ENCODE measurements around the gene NEURL1B.

Gene NEURL1B

GRCh38 chr5:172596638-172597231 lies 44.3 kb upstream of the NEURL1B start (continued):
- TF ChIP-seq ZSCAN4 (tag by site-specific recombination; IDR thresholded peaks at IDR 0.05) (peak; percentile 97), ZNF837 (tag by site-specific recombination; IDR thresholded peaks at IDR 0.05) (no peak), ZNF664 (tag by site-specific recombination; IDR thresholded peaks at IDR 0.05) (no peak), ZNF423 (tag by site-specific recombination; IDR thresholded peaks at IDR 0.05) (no peak), ZSCAN16 (tag by site-specific recombination; IDR thresholded peaks at IDR 0.05) (no peak), ZFHX2 (tag by site-specific recombination; conservative IDR thresholded peaks at IDR 0.05) (peak; percentile 71), ZNF692 (tag by site-specific recombination; IDR thresholded peaks at IDR 0.05) (no peak), ZNF280D (tag by site-specific recombination; IDR thresholded peaks at IDR 0.05) (no peak), PRDM6 (tag by site-specific recombination; IDR thresholded peaks at IDR 0.05) (no peak), ZNF704 (tag by site-specific recombination; IDR thresholded peaks at IDR 0.05) (0 out of 2 replicates have a peak, but pooled peaks have one; percentile 33), GLIS1 (tag by site-specific recombination; IDR thresholded peaks at IDR 0.05) (no peak), ZNF624 (tag by site-specific recombination; IDR thresholded peaks at IDR 0.05) (no peak), ZNF175 (tag by site-specific recombination; IDR thresholded peaks at IDR 0.05) (0 out of 2 replicates have a peak, but pooled peaks have one; percentile 26), ZNF621 (tag by site-specific recombination; IDR thresholded peaks at IDR 0.05) (0 out of 2 replicates have a peak, but pooled peaks have one; percentile 9), ZFP41 (tag by site-specific recombination; IDR thresholded peaks at IDR 0.05; ENCODE audit: borderline replicate concordance) (no peak), ZNF488 (tag by site-specific recombination; IDR thresholded peaks at IDR 0.05) (0 out of 2 replicates have a peak, but pooled peaks have one; percentile 8), ZNF530 (tag by site-specific recombination; IDR thresholded peaks at IDR 0.05; ENCODE audit: low read depth) (no peak), ZNF18 (tag by site-specific recombination; IDR thresholded peaks at IDR 0.05) (peak; percentile 50; the same call in 1 of the 2 replicates), ZNF112 (tag by site-specific recombination; IDR thresholded peaks at IDR 0.05) (no peak), EGR2 (tag by site-specific recombination; IDR thresholded peaks at IDR 0.05; ENCODE audit: low read depth) (peak; percentile 45), ZNF660 (tag by site-specific recombination; IDR thresholded peaks at IDR 0.05) (no peak), HIC1 (tag by site-specific recombination; IDR thresholded peaks at IDR 0.05) (no peak)
